ENCODE data around the gene ATP10B. TPM values are rescaled to one million over a fixed set of nuclear protein-coding genes. Genes with fewer than 3 reads are reported as not detected.

Gene ATP10B
- total and polyA plus RNA-seq, 2 of the 13 experiments (the other 11 are each of a cell fraction or from before 2014, with no cell fraction given) = not detected

- TF ChIP-seq REL (CRISPR knock-in tag; conservative IDR thresholded peaks at IDR 0.05) = no peak
These were observed 247.5 kb downstream of the ATP10B start (continued) for GRCh38 chr5:160604484-160604883.

GRCh38 chr5:160602744-160603143 lies 249.3 kb downstream of the ATP10B start:
- ATAC-seq (no peak), DNase-seq (ENCODE audit: low spot score) (no peak), FAIRE-seq (no peak)
- no peak overlapping the region for H2AFZ ChIP-seq (ENCODE audit: low read length)
- no peaks in the 10 kb centered on the region for H3K79me2 ChIP-seq (ENCODE audit: insufficient read depth, low read length)
- H3K9me3 ChIP-seq (ENCODE audit: low read length) = no peaks in the 10 kb centered on the region
- intact Hi-C loops (cut with micrococcal nuclease; ENCODE audit: unreplicated experiment) (no loop called here), in situ Hi-C loops (cut with HindIII; ENCODE audit: extremely low pct_ligation_motif_present, low pct_unique_long_range_greater_than_20kb) (no loop called here)
- H3K27ac ChIP-seq (ENCODE audit: extremely low read length, insufficient read depth, low read length) = no peak overlapping the region
- no peak overlapping the region for H3K4me2 ChIP-seq (ENCODE audit: low read depth, low read length)
- 42% methylated on average over 4 of the region's 4 CpGs for WGBS (ENCODE audit: low lambda C conversion rate)
- CTCF ChIA-PET (ENCODE audit: low intra/inter-chr PET ratio, low total read pairs) = no interaction called here
- H3K4me1 ChIP-seq (ENCODE audit: insufficient read depth, low read length) = no peaks in the 10 kb centered on the region
- H3K27me3 ChIP-seq (ENCODE audit: control insufficient read depth in 1 of 2, insufficient read depth in 2 of 2, low read length in 2 of 2) = no peaks in the 10 kb centered on the region
- H3K4me3 ChIP-seq (replicated peaks in 1 of 3; ENCODE audit: insufficient read depth in 1 of 3, low read depth in 2 of 3, low read length in 3 of 3) = no peak overlapping the region
- no peaks in the 10 kb centered on the region for H4K20me1 ChIP-seq (ENCODE audit: insufficient read depth, low read length)
- POLR2A ChIA-PET = no interaction called here
- TF ChIP-seq ATF3 (CRISPR knock-in tag; IDR thresholded peaks at IDR 0.05) (no peak), POLR2AphosphoS2 (IDR thresholded peaks at IDR 0.05; ENCODE audit: low read depth, low read length) (no peak), UBTF (CRISPR knock-in tag; IDR thresholded peaks at IDR 0.05) (no peak), DR1 (CRISPR knock-in tag; IDR thresholded peaks at IDR 0.05) (no peak), ZSCAN29 (CRISPR knock-in tag; conservative IDR thresholded peaks at IDR 0.05) (no peak), FOXC1 (CRISPR knock-in tag; IDR thresholded peaks at IDR 0.05; ENCODE audit: borderline replicate concordance) (no peak), ESRRA (CRISPR knock-in tag; IDR thresholded peaks at IDR 0.05; ENCODE audit: low read depth) (no peak), ZNF12 (CRISPR knock-in tag; IDR thresholded peaks at IDR 0.05) (no peak), ZBTB26 (CRISPR knock-in tag; IDR thresholded peaks at IDR 0.05; ENCODE audit: borderline replicate concordance) (no peak), ZNF569 (CRISPR knock-in tag; IDR thresholded peaks at IDR 0.05; ENCODE audit: borderline replicate concordance) (no peak), POLR2AphosphoS5 (IDR thresholded peaks at IDR 0.05; ENCODE audit: low read depth, low read length) (no peak), IRF9 (CRISPR knock-in tag; IDR thresholded peaks at IDR 0.05; ENCODE audit: borderline replicate concordance) (no peak), ZNF251 (CRISPR knock-in tag; IDR thresholded peaks at IDR 0.05) (no peak), ZSCAN22 (CRISPR knock-in tag; IDR thresholded peaks at IDR 0.05) (no peak)
- H3K36me3 ChIP-seq (replicated peaks in 1 of 2; ENCODE audit: control insufficient read depth in 1 of 2, insufficient read depth in 2 of 2, low read length in 2 of 2) = no peaks in the 10 kb centered on the region
- H3K9ac ChIP-seq (ENCODE audit: insufficient read depth, low read depth, low read length) = no peak overlapping the region
- BruUV-seq (replicated peaks) = no TSS peak
